Cerebellar nuclear complex (tissue), 1 donor: Measurements from ENCODE around the gene CT47C1.

Experiments
- DNase-seq, 2 experiments: peaks; one replicate each; lab custom pipeline; 2025; lab: John Stamatoyannopoulos, UW

CT47C1 gene

GRCh38 chrX:119073911-119074310 is 1.1 kb downstream of the CT47C1 start:
- DNase-seq = no peak

GRCh38 chrX:119075270-119076025 is 2.7 kb downstream of the CT47C1 start:
- DNase-seq = no peak

- DNase-seq = no peak
These were observed 9.5 kb downstream of the CT47C1 start for GRCh38 chrX:119082278-119082677.

- DNase-seq = no peak
These were observed 12.0 kb downstream of the CT47C1 start for GRCh38 chrX:119084766-119085165.

GRCh38 chrX:119087121-119087520 is 14.3 kb downstream of the CT47C1 start:
- DNase-seq = no peak

- DNase-seq = no peak
These were observed 16.8 kb downstream of the CT47C1 start for GRCh38 chrX:119089619-119090018.

- DNase-seq = no peak
These were observed 17.8 kb downstream of the CT47C1 start for GRCh38 chrX:119090627-119091026.

- no peak for DNase-seq
These were observed 21.4 kb downstream of the CT47C1 start for GRCh38 chrX:119093991-119094735.

GRCh38 chrX:119094819-119095218 is 22.0 kb downstream of the CT47C1 start:
- DNase-seq = no peak

GRCh38 chrX:119095936-119096335 is 23.1 kb downstream of the CT47C1 start:
- no peak for DNase-seq

- no peak for DNase-seq
These were observed 28.4 kb downstream of the CT47C1 start for GRCh38 chrX:119101168-119101567.

- no peak for DNase-seq
These were observed 33.0 kb downstream of the CT47C1 start for GRCh38 chrX:119105826-119106225.

GRCh38 chrX:119107206-119107605 is 34.4 kb downstream of the CT47C1 start:
- no peak for DNase-seq

- no peak for DNase-seq
These were observed 46.1 kb downstream of the CT47C1 start for GRCh38 chrX:119118780-119119395.

GRCh38 chrX:119121341-119121740 is 48.5 kb downstream of the CT47C1 start:
- no peak for DNase-seq
